Measurements from ENCODE around the gene RMDN3.

RMDN3 gene

DNA sequence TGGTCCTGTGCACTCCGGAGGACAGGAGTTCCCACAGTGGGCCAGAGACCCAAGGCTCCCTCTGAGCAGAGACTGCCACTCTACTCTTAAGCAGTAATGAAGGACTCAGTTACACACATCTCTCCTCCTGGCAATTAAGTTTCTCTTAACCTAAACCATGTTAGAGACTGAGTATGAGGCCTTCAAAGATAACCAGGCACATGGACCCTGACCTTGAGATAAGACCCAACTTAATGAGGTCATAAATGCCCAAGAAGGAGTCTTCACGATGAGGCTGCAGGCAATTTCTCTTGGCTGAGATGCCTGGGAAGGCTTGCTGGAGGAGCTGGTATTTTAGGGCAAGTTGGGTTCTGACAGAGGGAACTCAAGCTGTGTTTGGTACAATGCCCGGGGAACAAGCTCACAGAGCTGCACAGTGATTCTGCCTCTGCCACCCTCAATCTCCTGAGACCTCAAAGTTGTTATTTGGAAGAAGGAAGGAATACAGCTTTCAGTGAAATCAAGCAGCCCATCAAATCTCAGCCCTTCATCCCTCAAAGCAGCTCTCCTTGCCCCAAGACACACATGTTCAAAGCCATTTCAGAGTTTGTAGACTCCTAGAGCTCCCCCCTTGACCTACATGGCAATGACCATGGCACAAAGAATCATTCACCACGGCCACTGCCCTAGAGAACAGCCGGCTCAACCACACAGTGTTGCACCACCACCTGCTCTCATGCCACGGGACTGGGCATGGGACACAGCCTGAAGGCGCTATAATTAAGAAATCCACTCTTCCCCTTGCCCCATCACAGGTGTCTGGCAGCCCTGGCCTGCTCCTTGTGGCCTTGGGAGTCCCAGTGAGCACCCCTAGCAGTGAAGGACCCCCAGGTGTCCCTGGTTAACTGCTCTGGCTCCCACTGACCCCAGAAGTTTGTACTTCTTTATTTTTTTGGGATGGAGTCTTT, 7.1 kb downstream of the RMDN3 start:
- H3K27me3 ChIP-seq (ENCODE audit: insufficient read depth, low read length): no peaks in the 10 kb centered on the region
- H2AFZ ChIP-seq (ENCODE audit: low read length, unreplicated experiment): no peak overlapping the region
- peaks cover under 1% of the 10 kb centered on the region; the same call in 1 of the 2 replicates for H3K36me3 ChIP-seq (ENCODE audit: insufficient read depth, low read length)
- H3K4me1 ChIP-seq (ENCODE audit: control insufficient read depth, insufficient read depth, low read length, unreplicated experiment): peaks cover 32% of the 10 kb centered on the region
- peak overlapping the region; percentile 28 for H3K27ac ChIP-seq (ENCODE audit: low read depth, low read length)
- no peak overlapping the region for H3K4me3 ChIP-seq (ENCODE audit: low read depth, low read length)
- peaks cover 14% of the 10 kb centered on the region for H3K79me2 ChIP-seq (ENCODE audit: control insufficient read depth, insufficient read depth, low read length, unreplicated experiment)

DNA sequence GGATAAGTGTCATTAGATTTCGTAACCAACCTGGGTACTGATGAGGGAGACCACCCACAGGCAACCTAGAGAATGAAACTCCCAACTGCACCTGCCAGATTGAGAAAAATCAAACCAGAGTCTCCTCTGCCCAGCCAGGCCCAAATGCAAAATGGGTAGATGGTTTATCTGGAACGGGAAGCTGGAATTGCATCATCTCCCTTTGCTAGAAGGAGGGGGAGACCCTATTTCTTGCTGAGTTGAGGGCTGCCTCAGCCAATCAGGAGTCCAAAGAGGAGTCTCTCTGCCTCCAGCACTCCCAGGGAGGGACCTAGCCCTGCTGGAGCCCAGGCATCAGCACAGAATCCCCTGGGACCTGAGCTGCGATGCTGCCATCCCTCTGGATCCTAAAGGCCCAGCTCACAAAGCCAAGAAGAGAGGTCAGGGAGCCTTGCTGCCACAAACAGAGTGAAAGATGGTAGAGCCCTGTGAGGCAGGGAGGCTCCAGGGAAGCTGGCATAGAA, 8.1 kb downstream of the RMDN3 start:
- Histone ChIP-seq H3K4me1 (ENCODE audit: control insufficient read depth, insufficient read depth, low read length, unreplicated experiment) (peaks cover 32% of the 10 kb centered on the region), H2AFZ (ENCODE audit: low read length, unreplicated experiment) (no peak overlapping the region), H3K36me3 (ENCODE audit: insufficient read depth, low read length) (peaks cover 5% of the 10 kb centered on the region; the same call in 1 of the 2 replicates), H3K27me3 (ENCODE audit: insufficient read depth, low read length) (no peaks in the 10 kb centered on the region), H3K27ac (ENCODE audit: low read depth, low read length) (peak overlapping the region; percentile 28), H3K4me3 (ENCODE audit: low read depth, low read length) (no peak overlapping the region), H3K79me2 (ENCODE audit: control insufficient read depth, insufficient read depth, low read length, unreplicated experiment) (peaks cover 5% of the 10 kb centered on the region)

GRCh38 chr15:40744815-40745152, 10.3 kb downstream of the RMDN3 start:
- no peaks in the 10 kb centered on the region for H3K79me2 ChIP-seq (ENCODE audit: control insufficient read depth, insufficient read depth, low read length, unreplicated experiment)
- H3K27ac ChIP-seq (ENCODE audit: low read depth, low read length): peak overlapping the region; percentile 34; the same call in 1 of the 2 replicates
- H3K4me3 ChIP-seq (ENCODE audit: low read depth, low read length): no peak overlapping the region
- no peak overlapping the region for H2AFZ ChIP-seq (ENCODE audit: low read length, unreplicated experiment)
- H3K4me1 ChIP-seq (ENCODE audit: control insufficient read depth, insufficient read depth, low read length, unreplicated experiment): peaks cover 32% of the 10 kb centered on the region
- H3K36me3 ChIP-seq (ENCODE audit: insufficient read depth, low read length): peaks cover 5% of the 10 kb centered on the region; the same call in 1 of the 2 replicates
- H3K27me3 ChIP-seq (ENCODE audit: insufficient read depth, low read length): no peaks in the 10 kb centered on the region

DNA sequence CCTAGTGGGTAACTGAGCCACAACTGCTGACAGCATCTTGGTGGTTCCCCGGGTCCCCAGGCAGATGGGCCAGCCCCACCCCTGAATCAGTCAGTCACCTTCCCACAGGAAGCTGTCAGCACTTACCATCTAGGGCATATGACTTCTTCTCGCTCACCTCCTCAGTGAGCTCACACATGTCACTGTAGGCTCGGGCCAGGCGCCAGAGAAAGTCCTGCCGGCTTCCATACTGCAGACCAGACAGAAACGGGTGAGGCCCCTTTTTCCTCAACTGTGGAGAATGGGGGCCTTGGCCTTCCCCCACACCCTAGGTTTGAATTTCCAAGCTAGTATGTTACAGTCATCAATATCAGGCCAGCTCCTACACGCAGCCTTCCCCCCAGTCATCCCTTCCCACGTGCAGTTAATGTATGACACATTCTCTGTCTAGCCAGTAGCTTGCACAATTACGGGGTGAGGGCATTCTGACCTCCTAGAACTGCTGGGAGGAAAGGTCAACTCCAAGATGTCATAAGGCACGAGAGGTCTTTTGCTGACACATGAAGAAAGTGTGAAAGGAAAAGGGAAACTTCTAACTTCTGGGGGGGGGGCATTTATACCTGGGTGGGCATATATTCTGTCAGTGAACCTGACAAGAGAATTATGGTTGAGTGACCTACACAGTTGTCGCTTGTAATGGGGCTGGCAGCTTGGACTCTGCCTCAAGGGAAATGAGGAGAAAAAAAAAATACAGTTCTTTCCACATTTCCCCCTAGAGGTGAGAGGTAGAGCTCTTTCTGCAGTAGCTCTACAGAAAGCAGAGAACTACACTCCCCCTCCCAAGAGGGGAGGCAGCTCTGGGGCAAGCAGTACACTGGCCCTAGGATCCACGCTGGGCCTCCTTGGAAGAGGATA, 10.9 kb downstream of the RMDN3 start:
- H3K4me1 ChIP-seq (ENCODE audit: control insufficient read depth, insufficient read depth, low read length, unreplicated experiment): peaks cover 32% of the 10 kb centered on the region
- H3K27ac ChIP-seq (ENCODE audit: low read depth, low read length): peak overlapping the region; percentile 38; the same call in 1 of the 2 replicates
- no peak overlapping the region for H3K4me3 ChIP-seq (ENCODE audit: low read depth, low read length)
- peaks cover 5% of the 10 kb centered on the region; the same call in 1 of the 2 replicates for H3K36me3 ChIP-seq (ENCODE audit: insufficient read depth, low read length)
- no peaks in the 10 kb centered on the region for H3K79me2 ChIP-seq (ENCODE audit: control insufficient read depth, insufficient read depth, low read length, unreplicated experiment)
- no peaks in the 10 kb centered on the region for H3K27me3 ChIP-seq (ENCODE audit: insufficient read depth, low read length)
- H2AFZ ChIP-seq (ENCODE audit: low read length, unreplicated experiment): no peak overlapping the region

DNA sequence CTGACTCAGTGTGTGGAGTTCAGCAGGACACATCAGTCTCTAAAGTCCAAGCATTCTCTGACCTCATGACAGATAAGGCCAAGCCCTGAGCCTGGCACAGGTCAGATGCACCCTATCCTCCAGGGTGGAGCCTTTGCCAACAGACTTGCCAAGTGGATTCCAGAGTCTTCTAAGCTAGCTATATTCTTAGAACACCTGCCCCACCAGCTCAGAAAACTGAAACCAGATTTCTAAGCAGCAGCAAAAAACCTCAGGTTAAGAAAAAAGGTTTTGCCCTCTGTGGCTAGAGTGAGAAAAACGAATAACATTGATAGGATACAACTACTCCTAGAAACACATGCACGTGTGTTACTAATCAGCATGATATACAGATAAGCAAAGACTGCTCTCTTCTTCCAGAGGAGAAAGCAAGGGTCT, 11.6 kb downstream of the RMDN3 start:
- no peaks in the 10 kb centered on the region for H3K27me3 ChIP-seq (ENCODE audit: insufficient read depth, low read length)
- no peak overlapping the region for H3K4me3 ChIP-seq (ENCODE audit: low read depth, low read length)
- H3K27ac ChIP-seq (ENCODE audit: low read depth, low read length): peak overlapping the region; percentile 38; the same call in 1 of the 2 replicates
- peaks cover 32% of the 10 kb centered on the region for H3K4me1 ChIP-seq (ENCODE audit: control insufficient read depth, insufficient read depth, low read length, unreplicated experiment)
- no peak overlapping the region for H2AFZ ChIP-seq (ENCODE audit: low read length, unreplicated experiment)
- H3K79me2 ChIP-seq (ENCODE audit: control insufficient read depth, insufficient read depth, low read length, unreplicated experiment): no peaks in the 10 kb centered on the region
- peaks cover 5% of the 10 kb centered on the region; the same call in 1 of the 2 replicates for H3K36me3 ChIP-seq (ENCODE audit: insufficient read depth, low read length)

- H2AFZ ChIP-seq (ENCODE audit: low read length, unreplicated experiment): no peak overlapping the region
- H3K4me3 ChIP-seq (ENCODE audit: low read depth, low read length): no peak overlapping the region
- H3K27ac ChIP-seq (ENCODE audit: low read depth, low read length): no peak overlapping the region
- H3K79me2 ChIP-seq (ENCODE audit: control insufficient read depth, insufficient read depth, low read length, unreplicated experiment): no peaks in the 10 kb centered on the region
- peaks cover 16% of the 10 kb centered on the region for H3K4me1 ChIP-seq (ENCODE audit: control insufficient read depth, insufficient read depth, low read length, unreplicated experiment)
- H3K27me3 ChIP-seq (ENCODE audit: insufficient read depth, low read length): no peaks in the 10 kb centered on the region
- H3K36me3 ChIP-seq (ENCODE audit: insufficient read depth, low read length): peaks cover 18% of the 10 kb centered on the region
Measured at GRCh38 chr15:40739854-40740253, 15.2 kb downstream of the RMDN3 start.

GRCh38 chr15:40739047-40739446, 16.0 kb downstream of the RMDN3 start:
- Histone ChIP-seq H2AFZ (ENCODE audit: low read length, unreplicated experiment) (no peak overlapping the region), H3K4me1 (ENCODE audit: control insufficient read depth, insufficient read depth, low read length, unreplicated experiment) (peaks cover 7% of the 10 kb centered on the region), H3K4me3 (ENCODE audit: low read depth, low read length) (no peak overlapping the region), H3K27me3 (ENCODE audit: insufficient read depth, low read length) (no peaks in the 10 kb centered on the region), H3K79me2 (ENCODE audit: control insufficient read depth, insufficient read depth, low read length, unreplicated experiment) (no peaks in the 10 kb centered on the region), H3K36me3 (ENCODE audit: insufficient read depth, low read length) (peaks cover 18% of the 10 kb centered on the region), H3K27ac (ENCODE audit: low read depth, low read length) (no peak overlapping the region)

DNA sequence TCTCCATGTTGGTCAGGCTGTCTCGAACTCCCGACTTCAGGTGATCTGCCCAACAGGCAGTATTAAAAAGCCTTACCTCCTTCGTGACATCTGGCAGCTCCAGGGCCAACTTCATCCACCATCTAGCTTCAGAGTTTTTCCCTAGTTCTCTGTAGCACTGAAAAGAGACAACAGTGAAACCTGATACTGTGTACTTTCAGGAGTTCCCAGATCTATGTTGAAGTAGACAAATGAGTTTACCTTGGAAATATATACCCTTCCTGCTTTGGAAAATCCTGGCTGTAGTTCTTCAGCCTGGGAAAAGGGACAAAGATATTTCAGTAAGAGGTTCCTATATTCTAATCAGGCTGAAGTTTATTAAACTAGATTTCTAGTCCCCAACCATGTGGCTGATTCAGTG, 18.0 kb downstream of the RMDN3 start:
- no peaks in the 10 kb centered on the region for H3K4me1 ChIP-seq (ENCODE audit: control insufficient read depth, insufficient read depth, low read length, unreplicated experiment)
- peaks cover 14% of the 10 kb centered on the region for H3K36me3 ChIP-seq (ENCODE audit: insufficient read depth, low read length)
- no peak overlapping the region for H2AFZ ChIP-seq (ENCODE audit: low read length, unreplicated experiment)
- no peak overlapping the region for H3K4me3 ChIP-seq (ENCODE audit: low read depth, low read length)
- no peaks in the 10 kb centered on the region for H3K27me3 ChIP-seq (ENCODE audit: insufficient read depth, low read length)
- H3K27ac ChIP-seq (ENCODE audit: low read depth, low read length): no peak overlapping the region
- H3K79me2 ChIP-seq (ENCODE audit: control insufficient read depth, insufficient read depth, low read length, unreplicated experiment): no peaks in the 10 kb centered on the region

DNA sequence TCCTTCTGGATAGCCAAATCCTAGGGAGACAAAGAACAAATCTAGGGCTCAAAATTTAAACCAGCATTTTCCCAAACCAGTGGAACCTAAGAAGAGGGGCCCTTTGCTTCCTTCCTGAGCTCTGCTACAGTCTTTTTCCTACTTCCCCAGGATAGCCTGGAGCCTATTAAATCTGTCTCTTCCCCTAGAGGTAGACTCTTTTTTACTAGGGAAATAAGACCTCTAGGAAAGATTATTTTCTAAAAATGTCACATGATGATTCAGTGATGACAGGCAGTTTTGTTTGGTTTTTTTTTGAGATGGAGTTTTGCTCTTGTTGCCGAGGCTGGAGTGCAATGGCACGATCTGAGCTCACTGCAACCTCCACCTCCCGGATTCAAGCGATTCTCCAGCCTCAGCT, 18.5 kb downstream of the RMDN3 start:
- H3K4me3 ChIP-seq (ENCODE audit: low read depth, low read length): no peak overlapping the region
- no peak overlapping the region for H2AFZ ChIP-seq (ENCODE audit: low read length, unreplicated experiment)
- H3K27me3 ChIP-seq (ENCODE audit: insufficient read depth, low read length): no peaks in the 10 kb centered on the region
- no peaks in the 10 kb centered on the region for H3K4me1 ChIP-seq (ENCODE audit: control insufficient read depth, insufficient read depth, low read length, unreplicated experiment)
- H3K79me2 ChIP-seq (ENCODE audit: control insufficient read depth, insufficient read depth, low read length, unreplicated experiment): no peaks in the 10 kb centered on the region
- peaks cover 19% of the 10 kb centered on the region for H3K36me3 ChIP-seq (ENCODE audit: insufficient read depth, low read length)
- H3K27ac ChIP-seq (ENCODE audit: low read depth, low read length): no peak overlapping the region

- H3K79me2 ChIP-seq (ENCODE audit: control insufficient read depth, insufficient read depth, low read length, unreplicated experiment): no peaks in the 10 kb centered on the region
- H3K27me3 ChIP-seq (ENCODE audit: insufficient read depth, low read length): no peaks in the 10 kb centered on the region
- no peak overlapping the region for H3K27ac ChIP-seq (ENCODE audit: low read depth, low read length)
- H3K4me1 ChIP-seq (ENCODE audit: control insufficient read depth, insufficient read depth, low read length, unreplicated experiment): no peaks in the 10 kb centered on the region
- no peak overlapping the region for H2AFZ ChIP-seq (ENCODE audit: low read length, unreplicated experiment)
- peaks cover 30% of the 10 kb centered on the region for H3K36me3 ChIP-seq (ENCODE audit: insufficient read depth, low read length)
- H3K4me3 ChIP-seq (ENCODE audit: low read depth, low read length): no peak overlapping the region
Measured at GRCh38 chr15:40731034-40731433, 24.0 kb downstream of the RMDN3 start.
